NCI-H1436 (cell line): Measurements from ENCODE around the gene ZNF304.

Source experiments
- DNase-seq: peaks from one replicate; lab custom pipeline; 2025; lab: John Stamatoyannopoulos, UW

ZNF304 gene

DNA sequence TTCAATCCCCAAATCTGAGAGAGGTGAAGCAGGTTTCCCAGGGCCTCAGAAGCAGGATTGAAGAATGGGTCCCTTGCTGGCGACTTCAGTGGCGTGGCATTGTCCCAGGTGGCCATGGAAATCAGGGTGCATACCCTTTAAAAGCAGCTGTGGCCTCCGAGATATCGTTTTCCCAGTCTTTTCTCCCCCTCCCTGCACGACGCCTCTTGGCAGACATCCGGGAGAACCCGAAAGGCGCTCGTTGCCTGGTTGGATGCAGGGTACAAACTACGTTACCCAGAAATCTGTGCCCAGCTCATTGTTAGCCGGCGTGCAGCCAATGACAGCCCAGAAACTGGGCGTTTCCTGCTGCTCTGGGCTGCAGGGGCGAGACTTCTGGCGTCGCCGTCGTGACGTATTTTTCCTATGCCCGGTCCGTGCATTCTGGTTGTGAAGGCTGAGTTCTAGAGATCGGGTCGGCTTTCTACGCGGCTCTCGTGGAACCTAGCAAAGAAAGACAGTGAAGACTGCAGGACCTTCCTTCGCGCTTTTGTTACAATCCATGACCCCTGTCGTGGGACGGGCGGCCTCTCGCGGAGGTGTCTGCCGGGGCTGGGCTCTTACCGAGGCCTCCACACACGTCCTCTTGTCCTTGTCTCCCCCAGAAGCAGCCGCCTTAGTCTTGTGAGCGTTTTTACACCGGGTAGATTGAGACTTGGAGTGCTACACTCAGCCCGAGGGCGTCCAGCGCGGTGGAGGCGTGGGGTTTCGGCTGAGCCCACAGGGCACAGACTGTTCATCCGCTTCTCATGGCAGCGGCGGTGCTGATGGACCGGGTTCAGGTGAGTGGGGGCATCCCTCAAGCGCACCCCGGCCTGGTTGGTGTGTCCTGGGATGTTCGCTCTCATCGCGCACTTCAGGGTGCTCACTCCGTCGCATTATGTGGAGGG lies at the start of gene ZNF304:
Gene ZNF304, plus strand, starts transcription at position 395 of the 929 bp plus-strand sequence. Its CDS starts 394 bp downstream, at position 789.
- DNase-seq = peak; percentile 93

DNA sequence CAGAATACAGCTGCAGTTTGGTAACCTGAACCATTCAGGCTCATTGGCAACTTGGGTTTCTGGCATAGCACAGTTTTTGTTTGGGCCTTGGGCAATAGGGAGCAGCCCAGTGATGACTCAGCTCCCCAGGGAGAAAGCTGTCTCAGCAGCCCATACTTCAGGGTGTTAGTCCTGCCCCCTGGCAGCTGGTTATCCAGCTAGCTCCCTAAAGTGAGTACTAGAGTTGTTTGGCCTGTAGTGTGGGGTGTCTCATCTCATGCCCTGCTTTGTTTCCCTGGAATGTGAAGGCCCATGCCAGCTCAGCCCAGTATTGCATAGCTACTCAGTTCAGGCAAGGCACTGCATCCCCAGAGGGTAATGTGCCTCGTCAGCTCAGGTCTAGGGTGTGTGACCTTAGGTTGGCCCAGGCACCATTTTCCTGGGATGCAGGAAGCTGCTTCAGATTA lies 49.0 kb upstream of the ZNF304 start:
- DNase-seq = peak; percentile 48

DNA sequence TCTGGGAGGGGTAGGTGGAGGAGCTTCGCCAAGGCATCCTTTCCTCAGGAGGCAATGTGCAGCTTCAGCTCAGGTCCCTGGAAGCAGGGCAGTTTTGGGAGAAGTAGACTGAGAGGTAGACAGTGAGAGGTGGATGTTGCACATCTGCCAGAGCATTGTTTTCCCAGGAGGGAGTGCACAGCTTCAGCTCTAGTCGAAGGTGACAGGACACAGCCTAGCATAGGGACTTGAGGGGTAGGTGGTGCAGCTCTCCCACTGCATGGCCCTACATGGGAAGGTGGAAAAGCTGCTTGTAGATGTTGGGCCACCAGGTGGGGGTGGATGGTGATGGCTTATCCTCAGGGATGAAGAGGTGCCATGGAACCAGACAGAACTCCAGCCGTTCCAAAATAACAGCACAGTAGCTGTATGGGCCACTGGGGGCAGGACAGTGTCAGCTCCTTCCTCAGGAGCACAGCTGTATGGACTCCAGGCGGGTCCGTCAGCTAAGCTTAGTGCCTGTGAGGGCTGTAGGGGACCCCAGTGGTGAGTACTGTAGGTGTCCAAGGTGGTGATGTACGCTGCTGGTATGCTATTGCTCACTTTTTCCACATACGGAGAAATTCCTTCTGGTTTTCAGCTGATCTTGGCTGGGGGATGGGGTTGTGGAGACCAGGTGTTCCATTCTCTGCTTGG lies 48.2 kb upstream of the ZNF304 start:
- no peak for DNase-seq

DNA sequence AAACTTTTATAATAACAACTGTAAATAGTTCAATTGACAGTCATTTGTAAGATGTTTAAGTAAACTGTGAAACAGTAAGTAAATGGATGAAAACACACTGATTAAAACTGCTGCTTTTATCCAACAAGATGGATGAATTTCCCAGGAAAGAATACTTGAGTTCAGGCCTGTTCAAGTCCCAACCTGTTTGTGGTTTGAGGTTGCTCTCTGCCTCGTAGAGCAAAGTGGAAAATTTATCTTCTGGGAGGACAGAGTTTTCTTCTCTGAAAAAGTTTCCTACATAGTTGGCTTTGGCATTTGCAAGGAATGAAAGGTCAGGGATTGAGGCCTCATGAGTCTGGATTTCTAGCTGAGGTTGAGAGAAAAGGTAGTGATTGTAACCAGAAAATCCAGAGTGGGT lies 46.0 kb upstream of the ZNF304 start:
- DNase-seq = no peak

DNA sequence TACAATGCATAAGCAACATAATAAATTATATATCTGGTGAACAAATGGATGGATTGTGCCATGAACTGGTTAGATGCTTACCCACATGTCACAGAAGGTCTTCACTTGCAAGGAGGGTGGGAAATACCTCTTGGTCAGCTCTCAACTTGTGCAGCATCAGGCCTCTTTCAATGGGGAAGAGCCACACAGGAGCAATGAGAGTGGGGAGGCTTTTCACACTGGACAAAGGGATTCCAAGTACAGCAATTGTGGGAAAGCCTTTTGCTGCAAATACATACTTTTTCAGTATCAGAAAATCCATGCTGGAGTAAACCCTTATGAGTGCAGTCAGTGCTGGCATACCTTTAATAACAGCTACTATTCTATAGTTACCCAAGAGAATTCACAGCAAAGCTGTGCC lies 42.6 kb upstream of the ZNF304 start:
- no peak for DNase-seq

DNA sequence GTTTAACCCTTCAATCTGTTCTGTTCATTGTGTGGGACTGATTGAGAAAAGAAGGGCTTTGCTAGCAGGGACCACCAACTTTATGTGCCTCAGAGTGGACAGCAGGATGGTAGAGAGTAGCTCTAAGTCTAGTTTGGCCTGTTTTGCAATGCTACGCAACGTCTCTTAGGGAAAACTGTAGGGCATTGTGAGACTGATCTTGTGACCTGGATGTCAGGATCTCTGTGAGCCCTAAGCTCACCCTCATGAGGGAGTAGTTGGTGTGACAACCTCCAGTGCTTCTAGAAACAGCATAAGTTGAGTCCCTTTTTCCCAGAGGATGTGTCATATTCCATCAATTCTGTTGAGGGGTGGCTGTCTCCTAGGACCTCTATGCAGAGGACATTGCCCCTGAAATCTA lies 40.3 kb upstream of the ZNF304 start:
- DNase-seq = no peak

DNA sequence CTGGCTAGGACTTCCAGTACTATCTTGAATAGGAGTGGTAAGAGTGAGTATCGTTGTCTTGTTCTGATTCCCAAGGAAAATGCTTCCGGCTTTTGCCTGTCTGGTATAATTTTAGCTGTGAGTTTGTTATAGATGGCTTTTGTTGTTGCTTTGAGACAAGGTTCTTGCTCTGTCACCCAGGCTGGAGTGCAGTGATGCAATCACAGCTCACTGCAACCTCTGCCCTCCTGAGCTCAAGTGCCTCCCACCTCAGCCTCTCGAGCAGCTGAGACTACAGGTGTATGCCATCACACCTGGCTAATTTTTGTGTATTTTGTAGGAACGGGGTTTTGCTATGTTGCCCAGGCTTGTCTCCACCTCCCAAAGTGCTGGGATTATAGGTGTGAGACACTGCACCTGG lies 36.9 kb upstream of the ZNF304 start:
- DNase-seq = peak; percentile 39

DNA sequence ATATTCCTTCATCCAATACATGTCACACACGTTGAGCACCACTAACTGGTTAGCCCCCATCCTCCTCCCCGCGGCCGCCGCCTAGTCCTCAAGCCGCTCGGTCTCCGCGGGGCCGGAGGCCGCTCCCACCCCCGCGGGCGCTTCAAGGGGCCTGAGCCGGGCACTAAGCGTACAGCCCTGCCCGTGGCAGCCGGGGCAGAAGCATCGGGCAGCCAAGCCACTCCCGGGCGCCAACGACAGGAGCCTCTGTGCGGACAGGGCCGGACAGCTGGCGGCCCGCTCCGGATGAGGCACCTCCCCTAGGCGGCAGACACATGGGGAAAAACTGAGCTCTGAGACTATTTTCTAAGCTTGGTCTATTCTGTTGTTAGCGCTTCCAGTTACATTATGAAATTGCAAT lies 33.6 kb upstream of the ZNF304 start:
- no peak for DNase-seq

DNA sequence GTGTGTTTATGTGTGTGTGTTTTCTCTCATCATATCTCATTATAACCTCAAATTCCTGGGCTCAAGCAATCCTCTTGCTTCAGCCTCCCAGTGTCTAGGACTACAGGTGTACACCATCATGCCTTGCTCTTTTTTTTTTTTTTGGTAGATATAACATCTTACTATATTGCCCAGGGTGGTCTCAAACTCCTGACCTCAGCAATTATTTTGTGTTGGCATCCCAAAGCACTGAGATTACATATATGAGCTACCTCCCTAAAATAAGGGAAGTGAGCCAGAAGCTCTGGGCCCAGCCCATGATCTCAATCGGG lies 31.2 kb upstream of the ZNF304 start:
- DNase-seq = no peak

DNA sequence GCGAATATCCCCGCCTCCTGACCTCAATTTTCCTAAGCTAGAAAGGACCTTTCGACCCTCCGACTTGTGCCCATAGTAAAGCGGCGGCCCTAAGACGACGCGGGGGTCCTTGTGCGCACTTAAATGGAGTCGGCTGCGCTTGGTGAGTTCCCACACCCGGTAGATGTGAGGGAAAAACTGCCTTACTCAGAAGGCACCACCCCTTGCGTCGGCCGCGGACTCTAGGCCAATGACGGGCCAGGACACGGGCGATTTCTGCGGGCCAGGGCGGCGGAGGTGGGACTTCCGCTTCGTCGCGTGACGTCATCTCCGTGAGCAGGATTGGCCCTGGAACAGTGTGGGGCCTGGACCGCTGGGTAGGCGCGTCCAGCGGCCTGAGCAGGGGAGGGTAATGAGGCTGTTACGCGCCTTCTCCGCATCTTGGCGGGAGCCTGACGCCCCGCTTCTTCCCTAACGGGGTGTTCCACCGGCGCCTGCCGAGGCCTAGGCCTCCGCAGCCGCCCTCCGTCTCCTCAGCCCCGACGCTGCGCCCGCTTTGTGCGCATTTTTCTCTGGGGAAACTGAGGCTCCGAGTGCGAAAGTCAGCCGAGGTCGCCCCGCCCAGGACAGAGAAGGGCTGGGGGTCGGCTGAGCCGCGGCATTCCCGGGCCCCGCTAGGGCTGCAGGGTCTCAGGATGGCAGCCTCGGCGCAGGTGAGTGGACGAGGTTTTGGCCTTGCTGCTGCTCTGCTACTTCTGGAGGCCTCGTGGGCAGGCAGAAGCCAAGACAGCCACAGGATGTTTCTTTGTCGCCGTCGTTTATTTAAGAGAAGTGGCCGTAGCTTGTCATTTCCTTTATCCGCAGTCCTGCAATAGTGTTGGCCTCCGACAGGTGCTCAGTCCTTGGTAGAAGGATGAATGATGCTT lies 30.6 kb upstream of the ZNF304 start, which contains the start of gene ZNF543:
Gene ZNF543, plus strand, starts transcription at position 293 of the 905 bp plus-strand sequence. Its CDS starts 382 bp downstream, at position 675.
- DNase-seq = peak; percentile 97

DNA sequence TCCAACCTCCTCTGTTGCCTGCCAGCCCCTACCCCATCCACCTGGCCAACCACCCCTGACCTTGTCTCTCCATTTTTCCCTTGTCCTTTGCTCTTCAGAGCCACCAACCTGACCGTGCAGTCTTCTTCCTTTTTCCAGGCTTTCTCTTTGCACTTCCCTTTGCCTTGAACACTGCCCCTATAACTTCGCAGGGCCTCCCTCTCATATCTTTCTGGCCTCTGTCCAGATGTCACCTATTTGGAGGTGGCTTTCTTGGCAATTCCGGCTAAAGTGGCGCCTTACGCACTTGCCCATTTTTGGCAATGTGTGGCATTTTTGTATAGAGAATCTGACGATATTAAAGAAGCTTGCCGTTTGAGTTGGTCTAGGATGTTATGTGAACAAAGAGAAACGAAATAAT lies 30.0 kb upstream of the ZNF304 start:
- DNase-seq = no peak

DNA sequence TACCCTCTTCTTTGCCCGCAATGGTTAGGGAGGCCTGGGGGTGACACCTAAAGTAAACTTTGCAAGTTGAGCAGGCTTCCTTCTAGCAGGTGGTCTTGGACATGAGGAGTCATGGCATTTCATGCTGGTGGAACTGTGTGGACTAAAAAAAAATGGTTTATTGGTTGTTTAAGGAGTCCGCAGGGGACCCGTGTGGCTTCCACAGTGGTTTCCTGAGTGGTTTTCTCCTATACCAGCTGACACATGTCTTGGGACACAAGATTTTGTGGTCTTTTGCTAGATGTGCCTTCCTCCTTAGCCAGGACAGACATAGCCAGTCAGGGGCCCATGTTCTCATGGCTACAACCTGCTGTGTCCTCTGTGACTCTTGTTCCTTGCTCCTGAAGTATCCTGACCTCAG lies 29.3 kb upstream of the ZNF304 start:
- no peak for DNase-seq

DNA sequence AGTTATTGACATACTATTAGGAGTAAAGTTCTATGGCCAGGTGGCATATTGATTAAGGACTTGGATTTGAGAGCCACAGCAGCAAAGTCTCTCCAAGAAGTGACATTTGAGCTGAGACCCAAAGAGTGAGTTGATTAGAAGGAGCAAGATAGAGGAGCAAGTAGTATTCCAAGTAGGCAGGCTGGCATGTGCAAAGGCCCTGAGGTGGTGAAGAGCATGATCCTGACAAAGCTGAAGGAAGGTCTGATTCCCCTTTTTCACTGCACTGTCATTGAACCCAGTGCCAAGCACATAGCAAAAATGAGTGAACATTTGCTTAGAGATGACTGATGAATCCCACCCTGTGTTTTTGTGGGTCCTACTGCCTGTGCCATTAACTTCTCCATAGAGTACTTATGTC lies 26.1 kb upstream of the ZNF304 start:
- no peak for DNase-seq

DNA sequence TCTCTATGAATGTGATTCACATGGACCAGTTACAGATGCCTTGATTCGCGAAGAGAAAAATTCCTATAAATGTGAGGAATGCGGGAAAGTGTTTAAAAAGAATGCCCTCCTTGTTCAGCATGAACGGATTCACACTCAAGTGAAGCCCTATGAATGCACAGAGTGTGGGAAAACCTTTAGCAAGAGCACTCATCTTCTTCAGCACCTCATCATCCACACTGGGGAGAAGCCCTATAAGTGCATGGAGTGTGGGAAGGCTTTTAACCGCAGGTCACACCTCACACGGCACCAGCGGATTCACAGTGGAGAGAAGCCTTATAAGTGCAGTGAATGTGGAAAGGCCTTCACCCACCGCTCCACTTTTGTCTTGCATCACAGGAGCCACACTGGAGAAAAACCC lies 23.1 kb upstream of the ZNF304 start:
- DNase-seq = no peak

DNA sequence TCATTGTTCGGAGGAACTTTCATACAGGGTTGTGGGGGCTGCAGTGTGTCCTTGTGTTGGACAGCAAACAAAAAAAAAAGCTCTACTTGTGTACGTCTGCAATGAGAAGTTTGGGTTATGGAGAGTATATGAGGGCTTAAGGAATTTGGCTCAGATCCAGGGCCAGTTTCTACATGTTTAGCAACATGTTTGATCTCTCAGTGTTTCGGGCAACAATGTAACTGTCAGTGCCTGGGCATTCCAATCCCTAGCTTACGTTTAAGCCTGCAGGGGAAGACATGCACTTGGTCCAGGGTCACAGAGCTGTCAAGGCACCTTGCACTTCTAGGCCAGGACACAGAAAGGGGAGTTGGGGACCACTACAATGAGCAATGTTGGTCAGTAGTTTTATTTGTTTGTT lies 16.9 kb upstream of the ZNF304 start:
- DNase-seq = no peak

DNA sequence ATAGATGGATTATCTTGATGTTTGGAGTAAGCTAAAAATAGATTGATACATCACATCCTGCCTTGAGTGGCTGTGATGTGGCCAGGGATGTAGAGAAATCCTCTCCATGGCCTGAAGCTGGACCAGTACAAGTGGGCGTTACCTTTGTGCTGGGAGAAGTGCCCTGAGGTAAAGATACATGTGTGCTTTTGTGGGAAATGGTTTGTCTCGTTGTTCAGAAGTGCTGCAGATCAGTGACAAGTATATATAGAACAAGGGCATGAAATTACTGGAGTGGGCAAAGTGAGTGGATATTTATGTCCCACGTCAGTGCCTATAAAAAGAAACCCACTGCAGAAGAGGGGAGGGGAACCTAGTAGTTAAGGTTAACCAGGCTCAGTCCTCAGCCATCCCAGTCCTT lies 12.2 kb upstream of the ZNF304 start:
- DNase-seq = no peak

DNA sequence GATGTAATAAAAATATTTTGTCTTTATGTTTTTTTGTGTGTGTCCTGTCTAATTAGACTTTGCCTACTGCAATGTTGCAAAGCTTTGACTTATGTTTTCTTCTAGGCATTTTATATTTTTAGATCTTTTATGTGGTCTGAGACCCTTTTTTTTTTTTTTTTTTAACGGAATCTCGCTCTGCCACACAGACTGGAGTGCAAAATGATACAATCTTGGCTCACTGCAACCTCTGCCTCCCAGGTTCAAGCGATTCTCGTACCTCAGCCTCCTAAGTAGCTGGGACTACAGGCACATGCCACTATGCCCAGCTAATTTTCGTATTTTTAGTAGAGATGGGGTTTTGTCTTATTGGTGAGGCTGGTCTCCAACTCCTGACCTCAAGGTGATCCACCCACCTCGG lies 8.5 kb upstream of the ZNF304 start:
- no peak for DNase-seq

DNA sequence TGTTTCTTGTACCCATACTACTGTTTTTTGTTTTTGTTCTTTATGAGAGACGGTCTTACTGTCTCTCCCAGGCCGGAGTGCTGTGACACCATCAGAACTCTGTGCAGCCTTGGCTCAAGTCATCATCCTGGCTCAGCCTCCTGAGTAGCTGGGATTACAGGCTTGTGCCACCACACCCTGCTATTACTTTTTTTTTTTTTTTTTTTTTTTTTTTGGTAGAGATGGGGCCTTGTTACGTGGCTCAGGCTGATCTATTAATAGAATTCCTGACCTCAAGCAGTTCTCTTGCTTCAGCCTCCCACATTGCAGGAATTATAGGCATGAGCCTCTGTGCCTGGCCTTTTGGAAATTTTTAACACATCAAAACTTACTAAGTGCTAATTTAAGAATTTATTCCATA lies 2.9 kb upstream of the ZNF304 start:
- no peak for DNase-seq

DNA sequence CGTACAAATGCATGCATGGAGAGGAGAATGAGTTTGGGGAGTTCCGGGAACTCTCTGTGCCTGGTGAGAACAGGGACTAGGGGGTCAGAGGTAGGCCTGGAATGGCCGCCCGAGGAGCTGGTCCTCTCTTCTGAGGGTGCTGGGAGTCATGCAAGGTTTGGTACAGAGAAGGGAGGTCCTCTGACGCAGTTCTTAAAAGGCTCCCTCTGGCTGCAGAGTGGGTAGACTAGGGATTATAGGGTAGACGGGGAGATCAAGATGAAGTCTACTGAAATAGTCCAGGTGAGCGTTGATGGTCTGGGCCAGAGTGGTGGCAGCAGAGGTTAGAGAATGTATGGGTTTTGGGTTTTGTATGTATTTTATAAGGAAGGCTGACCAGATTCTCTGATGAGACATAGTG lies 796 bp downstream of the ZNF304 start:
- DNase-seq = no peak

DNA sequence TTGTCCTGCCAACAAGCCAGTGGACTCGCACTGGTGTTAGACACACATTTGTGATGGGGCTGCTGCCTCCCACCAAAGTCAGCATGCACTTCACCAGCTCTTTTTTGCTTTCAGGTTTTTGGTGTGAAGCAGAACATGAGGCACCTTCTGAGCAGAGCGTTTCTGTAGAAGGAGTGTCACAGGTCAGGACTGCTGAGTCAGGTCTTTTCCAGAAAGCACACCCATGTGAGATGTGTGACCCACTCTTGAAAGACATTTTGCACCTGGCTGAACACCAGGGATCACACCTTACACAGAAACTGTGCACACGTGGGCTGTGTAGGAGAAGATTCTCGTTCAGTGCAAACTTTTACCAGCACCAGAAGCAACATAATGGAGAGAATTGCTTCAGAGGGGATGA lies 4.8 kb downstream of the ZNF304 start:
- DNase-seq = no peak

DNA sequence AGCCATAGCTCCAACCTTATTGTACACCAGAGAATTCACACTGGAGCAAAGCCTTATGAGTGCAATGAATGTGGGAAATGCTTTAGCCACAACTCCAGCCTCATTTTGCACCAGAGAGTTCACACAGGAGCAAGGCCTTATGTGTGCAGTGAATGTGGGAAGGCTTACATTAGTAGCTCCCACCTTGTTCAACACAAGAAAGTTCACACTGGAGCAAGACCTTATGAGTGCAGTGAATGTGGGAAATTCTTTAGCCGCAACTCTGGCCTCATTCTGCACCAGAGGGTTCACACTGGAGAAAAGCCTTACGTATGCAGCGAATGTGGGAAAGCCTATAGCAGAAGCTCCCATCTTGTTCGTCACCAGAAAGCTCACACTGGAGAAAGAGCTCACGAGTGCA lies 6.3 kb downstream of the ZNF304 start:
- DNase-seq = no peak

DNA sequence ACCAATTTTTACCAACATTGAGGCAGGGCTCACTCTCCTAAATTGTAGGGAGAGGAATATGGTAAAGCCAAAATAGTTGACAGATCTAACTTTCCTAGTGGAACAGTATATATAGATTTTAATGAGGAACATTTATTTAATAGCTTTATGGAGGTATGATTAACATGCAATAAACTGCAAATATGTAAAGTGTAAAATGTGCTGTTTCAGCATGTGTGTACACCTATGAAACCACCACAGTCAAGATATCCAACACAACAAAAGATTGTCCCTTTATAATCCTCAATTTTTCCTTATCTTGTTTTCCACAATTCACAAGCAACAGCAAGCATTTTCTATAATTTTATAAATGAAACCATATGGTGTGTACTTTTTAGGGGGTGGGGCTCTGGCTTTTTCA lies 8.2 kb downstream of the ZNF304 start:
- no peak for DNase-seq
